GM19455 (cell line): ENCODE data around the gene SPATA33.

Experiments
- ATAC-seq: cut with Tn5 transposase; IDR thresholded peaks from one replicate; pipeline ENCODE4 v1.9.1; 2021; ENCODE audit not compliant: unreplicated experiment

SPATA33 gene

DNA sequence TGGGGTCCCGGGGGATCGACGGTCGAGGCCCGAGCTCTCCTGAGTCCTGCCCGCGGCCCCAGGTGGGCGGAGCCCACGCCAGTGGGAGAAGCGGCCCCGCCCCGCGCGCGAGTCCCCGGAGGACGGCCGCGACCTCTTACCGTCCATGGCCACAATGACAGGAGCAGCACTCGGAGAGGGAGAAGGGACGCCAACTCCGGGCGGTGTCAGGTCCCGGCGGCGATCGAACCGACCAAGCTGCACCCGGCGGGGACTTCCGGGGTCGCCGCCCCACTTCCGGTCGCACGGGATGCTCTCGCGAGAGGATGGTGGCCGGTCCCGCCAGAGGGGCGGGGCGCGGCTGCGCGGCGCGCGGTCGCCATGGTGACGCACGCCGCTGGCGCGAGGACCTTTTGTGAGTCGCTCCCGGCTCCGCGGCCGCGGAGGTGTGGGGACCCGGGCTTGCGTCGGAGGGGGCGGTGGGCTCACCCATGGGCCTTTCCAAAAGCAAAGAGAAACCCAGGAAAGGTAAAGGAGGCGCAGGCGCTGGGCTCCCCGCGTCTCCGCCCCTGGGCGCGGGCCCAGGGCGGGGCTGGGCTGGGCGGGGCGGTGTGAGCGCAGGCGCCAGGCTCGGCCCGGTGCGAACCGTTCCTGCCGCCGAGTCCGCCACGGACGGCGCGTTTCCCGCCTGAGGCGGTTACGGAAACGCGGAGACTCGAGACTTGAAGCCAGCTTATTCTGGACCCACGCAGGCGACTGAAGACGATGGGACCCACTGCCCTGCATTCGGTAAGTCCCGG, at the start of gene SPATA33, which contains the start of gene CHMP1A:
Gene SPATA33 (plus strand): TSS at position 395 of the 779 bp plus-strand sequence. CDS start 76 bp downstream, at position 471.
Gene CHMP1A (minus strand): TSS at position 267 of the 779 bp plus-strand sequence. CDS start 120 bp downstream, at position 147.
- ATAC-seq, result peak; percentile 90

- no peak for ATAC-seq
Measured at GRCh38 chr16:89607937-89608740, 49.5 kb upstream of the SPATA33 start.

DNA sequence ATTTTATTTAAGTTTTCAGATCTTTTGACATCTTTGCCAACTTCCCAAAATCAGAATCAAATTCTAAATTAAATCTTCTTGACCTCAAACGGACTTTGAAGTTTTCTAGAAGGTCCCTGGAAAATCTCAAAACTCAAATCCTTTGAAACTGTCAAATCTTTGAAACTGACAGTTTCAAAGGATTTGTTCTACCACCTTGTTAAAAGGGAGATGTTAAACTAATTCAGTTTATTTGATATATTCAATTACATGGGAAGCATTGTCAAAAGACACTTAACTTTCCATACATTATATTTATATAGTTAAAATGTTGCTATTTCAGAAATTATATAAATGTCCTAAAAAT, 47.6 kb upstream of the SPATA33 start:
- ATAC-seq, result no peak

DNA sequence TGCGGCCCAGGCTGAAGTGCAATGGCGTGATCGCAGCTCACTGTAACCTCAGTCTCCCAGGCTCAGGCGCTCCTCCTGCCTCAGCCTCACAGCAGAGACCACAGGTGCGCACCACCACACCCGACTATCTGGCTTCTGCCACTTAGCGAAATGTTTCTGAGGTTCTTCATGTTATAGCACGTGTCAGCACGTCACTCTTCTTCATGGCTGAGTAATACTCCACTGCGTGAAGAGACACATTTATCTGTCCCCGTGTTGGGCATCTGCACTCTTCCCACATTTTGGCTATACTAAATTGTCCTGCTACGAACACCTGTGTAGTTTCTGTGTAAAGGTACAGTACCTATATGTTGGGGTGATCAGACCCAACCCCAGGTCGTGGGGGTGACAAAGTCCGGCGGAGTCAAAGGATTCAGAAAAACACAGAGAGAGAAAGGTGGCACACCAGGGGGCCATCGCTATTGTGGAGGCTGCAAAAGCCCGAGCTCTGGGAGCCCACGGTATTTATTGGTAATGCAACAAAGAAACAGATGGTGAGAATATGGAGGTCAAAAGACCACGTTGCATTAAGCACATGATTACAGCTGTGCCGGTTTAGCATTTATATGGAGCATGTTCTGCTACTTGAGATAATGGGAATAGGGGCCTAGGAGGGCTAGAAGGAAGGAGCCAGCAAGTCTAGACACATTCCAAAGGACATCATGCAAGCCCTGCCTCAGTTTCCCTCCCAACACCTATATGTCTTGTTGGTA, 45.0 kb upstream of the SPATA33 start:
- no peak for ATAC-seq

DNA sequence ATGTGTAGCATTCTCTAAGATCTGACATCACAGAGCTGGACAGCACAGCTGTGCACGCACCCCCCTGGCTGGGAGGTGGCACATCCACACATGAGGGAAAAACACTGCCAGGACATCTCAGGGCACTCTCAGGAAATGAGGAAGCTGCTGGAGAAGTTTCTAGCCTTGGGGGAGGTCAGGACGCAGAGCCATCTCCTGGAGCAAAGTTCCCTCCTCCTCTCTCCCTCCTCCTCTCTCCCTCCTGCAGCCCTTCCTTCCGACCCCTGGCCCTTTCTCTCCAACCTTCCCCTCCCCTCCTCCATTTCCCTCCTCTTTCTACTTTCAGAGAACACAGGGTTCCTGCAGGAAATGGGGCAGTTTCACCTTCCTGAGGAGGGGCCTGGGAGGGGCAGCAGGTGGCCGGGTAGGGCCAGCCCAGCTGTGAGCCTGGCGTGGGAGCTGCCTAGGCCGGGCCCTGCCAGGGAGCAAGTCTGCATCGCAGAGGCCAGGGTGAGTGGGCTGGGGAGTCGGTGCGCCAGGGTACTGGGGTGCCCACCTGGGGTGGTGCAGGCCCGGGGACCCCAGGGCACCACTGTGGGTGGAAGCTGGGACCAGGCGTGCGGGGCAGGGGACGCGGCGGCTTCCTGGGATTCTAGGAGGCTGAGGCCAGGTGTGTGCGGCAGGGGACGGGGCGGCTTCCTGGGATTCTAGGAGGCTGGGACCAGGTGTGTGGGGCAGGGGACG, 44.2 kb upstream of the SPATA33 start, which contains the start of gene DPEP1:
Gene DPEP1 (plus strand): TSS at position 412 of the 723 bp plus-strand sequence. CDS start 16,769 bp downstream, outside the sequence.
- ATAC-seq, result no peak

DNA sequence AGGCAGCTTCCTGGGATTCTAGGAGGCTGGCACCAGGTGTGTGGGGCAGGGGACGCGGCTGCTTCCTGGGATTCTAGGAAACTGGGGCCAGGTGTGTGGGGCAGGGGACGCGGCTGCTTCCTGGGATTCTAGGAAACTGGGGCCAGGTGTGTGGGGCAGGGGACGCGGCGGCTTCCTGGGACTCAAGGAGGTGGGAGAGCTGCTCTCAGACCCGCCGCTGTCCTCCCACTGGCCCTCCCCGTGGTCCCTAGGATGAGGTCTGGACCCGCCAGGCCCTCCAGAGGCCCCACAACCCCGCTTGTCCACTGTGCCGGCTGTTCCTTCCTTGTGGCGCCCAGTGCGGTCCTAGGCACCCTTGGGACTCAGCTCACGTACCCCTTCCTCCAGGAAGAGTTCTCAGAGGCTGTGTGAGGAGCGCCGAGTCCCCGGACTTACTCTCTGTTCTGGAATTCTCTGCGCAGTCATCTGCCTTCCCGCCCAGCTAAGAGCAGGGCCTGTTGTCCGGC, 43.6 kb upstream of the SPATA33 start:
- no peak for ATAC-seq

DNA sequence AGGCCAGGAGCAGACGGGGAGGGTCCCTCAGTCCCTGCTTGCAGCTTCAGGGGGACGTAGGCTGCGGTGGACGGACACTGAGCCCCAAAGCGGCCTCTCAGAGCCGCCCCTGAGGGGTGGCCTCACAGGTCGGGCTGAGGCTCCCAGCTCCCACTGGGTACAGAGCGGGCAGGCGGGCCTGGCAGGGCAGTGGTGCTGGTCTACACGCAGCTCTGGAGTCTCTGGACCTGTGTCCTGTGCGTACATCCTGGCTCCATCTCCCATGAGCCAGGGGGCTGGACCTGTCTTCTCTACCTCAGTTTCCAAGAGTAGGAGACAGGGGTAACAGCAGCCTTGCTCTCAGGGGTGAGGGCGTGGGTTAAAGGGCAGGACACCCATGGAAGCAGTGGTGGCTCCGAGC, 42.5 kb upstream of the SPATA33 start:
- ATAC-seq, result no peak

DNA sequence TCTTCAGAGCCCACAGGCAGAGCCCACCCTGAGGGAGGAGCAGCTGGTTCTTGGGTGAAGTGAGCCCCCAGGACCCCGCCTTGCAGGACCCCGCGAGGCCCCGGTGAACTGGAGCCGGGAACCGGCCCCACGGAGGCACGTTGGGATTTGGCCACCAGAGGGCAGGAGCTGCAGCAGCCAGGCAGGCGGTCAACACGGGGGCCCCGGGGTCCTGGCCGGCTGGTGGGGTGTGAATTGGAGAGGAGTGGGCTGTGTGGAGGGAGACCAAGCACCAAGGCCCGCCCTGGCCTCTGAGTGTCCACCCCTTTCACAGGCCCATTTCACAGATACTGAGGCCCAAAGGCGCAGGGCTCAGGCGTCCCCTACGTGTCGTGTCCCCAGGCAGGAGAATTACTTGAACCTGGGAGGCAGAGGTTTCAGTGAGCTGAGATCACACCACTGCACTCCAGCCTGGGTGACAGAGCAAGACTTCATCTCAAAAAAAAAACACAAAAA, 42.0 kb upstream of the SPATA33 start:
- no peak for ATAC-seq

GRCh38 chr16:89616623-89617022, 41.0 kb upstream of the SPATA33 start:
- no peak for ATAC-seq

- ATAC-seq, result no peak
Measured at GRCh38 chr16:89617036-89617435, 40.6 kb upstream of the SPATA33 start.

- ATAC-seq, result no peak
Measured at GRCh38 chr16:89618109-89618998, 39.3 kb upstream of the SPATA33 start.

DNA sequence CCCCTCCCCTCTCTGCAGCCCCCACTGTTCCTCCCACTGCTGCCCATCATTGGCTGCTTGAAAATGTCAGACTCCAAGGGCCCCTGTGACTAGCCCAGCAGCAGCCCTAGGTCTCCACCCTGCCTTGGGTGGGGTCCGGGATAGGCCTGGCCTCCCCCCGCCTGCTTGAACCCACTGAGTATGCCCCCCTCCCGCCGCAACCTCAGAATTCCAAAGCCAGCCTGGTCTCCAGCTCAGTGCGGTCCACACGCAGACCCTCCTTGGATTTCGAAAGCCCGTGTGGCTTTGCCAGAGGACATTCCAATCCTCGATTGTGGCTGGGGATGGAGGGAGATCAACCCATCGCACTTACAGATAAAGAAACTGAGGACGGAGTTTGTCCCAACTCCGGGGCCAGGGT, 37.8 kb upstream of the SPATA33 start:
- no peak for ATAC-seq

DNA sequence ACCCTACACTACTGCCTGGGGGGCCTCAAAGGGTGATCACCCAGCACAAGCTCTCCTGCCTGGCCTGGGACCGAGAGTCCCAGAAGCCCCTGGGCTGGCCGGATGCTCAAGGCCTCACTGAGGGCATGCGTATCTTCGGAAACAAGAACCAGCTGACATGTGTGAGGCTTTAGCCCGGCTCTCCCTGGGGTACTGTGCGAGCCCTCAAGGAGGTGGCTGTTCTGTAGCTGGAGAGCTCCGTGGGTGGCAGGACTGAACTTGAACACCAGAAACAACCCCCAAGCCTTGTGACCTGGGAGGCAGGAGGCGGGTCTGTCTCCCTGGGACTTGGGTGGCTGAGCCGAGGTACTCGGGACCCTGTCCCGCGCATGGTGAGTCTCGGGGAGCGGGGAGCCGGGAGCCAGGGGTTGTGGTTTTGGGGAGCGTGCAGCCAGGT, 37.2 kb upstream of the SPATA33 start:
- ATAC-seq, result no peak

DNA sequence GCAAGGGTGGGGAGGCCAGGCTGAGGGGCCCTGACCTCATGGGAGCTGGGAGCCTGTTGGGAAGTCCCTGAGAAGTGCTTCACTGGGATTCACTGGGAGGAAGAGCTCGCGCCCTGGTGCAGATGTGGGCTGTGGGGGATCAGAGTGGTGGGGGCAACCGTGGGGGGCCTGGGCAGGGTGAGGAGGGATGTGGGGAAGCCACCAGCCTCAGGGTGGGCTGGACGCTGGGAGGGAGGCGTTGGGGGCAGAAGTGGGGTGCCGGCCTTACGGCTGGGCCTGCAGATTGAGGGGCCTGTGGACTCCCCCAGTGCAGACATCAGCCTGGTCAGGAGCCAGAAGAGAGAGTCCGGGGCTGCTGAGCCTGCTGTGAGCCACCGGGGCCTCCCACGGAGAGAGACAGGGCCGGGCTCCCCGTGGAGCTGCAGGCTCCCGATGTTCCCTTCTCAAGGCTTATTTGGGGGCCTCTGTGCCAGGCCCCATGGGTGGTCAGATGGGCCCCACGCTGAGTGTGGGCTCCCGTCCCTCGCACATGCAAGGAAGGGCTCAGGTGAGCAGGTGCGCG, 36.4 kb upstream of the SPATA33 start:
- no peak for ATAC-seq

- ATAC-seq, result no peak
Measured at GRCh38 chr16:89621698-89622409, 35.8 kb upstream of the SPATA33 start.

DNA sequence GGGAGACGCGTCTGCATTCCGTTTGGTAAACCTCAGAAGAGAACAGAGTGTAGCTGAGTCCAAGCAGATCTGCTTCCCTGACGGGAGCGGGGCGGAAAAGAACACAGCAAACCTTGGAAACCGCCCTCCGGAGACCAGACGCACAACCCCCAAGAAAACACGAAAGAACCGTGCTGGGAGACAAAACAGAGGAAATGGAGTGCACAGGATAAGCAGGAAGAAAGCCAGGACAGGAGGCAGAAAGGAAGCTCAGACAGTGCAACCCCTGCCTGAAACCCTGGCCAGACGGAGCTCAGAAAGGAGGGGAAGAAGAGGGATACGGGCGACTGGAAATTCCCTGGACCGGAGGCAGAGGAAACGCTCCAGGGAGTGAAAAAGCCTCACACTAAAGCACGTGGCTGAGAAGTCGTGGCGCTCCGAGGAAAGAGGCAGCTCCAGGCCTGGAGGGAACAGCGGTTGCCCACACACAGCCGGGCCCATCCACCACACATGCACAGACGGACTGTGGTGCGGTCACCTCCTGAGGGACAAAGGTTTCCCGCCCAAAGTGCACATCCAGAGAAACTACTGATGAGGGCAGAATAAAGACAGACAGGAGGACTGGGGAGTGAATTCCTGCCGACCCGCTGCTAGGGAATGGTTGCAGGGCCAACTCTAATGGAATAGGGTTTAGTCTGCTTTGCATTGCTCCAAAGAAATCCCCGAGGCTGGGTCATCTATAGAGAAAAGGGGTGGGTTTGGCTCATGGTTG, 34.0 kb upstream of the SPATA33 start:
- no peak for ATAC-seq
